H1 (cell line): Measurements from ENCODE around the gene LARP6. TPM values are rescaled to one million over a fixed set of nuclear protein-coding genes. Genes with fewer than 3 reads are reported as not detected.

Source experiments
- CTBP2 ChIP-seq: IDR thresholded peaks from 2 replicates; pipeline ENCODE4 v1.7.0; 2011; ENCODE audit warnings: borderline replicate concordance, mild to moderate bottlenecking, moderate library complexity, mixed read lengths, low read length; ENCODE audit not compliant: insufficient read depth, insufficient read length
- GTF2F1 ChIP-seq: IDR thresholded peaks from 2 replicates; pipeline ENCODE4 v1.6.1; 2012; ENCODE audit warnings: low read depth, low read length, improper control_type of control experiment, borderline replicate concordance
- SUZ12 ChIP-seq: fragments of 200-600 bp; sonication (generic); IDR thresholded peaks from 2 replicates; pipeline ENCODE4 v1.6.1; 2012; ENCODE audit warnings: mild to moderate bottlenecking, inconsistent platforms, low read length, moderate library complexity, mixed read lengths
- polyA plus RNA-seq, 7 experiments: library from polyadenylated mRNA; depleted of rRNA in 3 of 7; stranded (reverse) in 5 of 7; unstranded in 2 of 7; fragments of >200 nt in 5 of 7; fragments of 200-250 nt in 2 of 7; gene quantifications; 1 replicate in 5 of 7; 2 replicates in 1 of 7; 4 replicates in 1 of 7; pipeline versions ENCODE4 v1.2.1 to v1.2.3, GENCODE V29; 2011 to 2013; ENCODE audit warnings: missing spikeins in 2 of 7, mixed read lengths in 2 of 7
- total RNA-seq: library from RNA; stranded (reverse); fragmentation: NEBNext Ultra II Directional; extraction: Animal tissue kit (Norgen Biotek cat#: 25700); gene quantifications from 2 replicates; pipeline ENCODE4 v1.2.1, GENCODE V29; 2021
- TF ChIP-seq, protein P1 (sequence below): IDR thresholded peaks from 2 replicates; pipeline ENCODE4 v1.6.1; 2012; ENCODE audit warnings: inconsistent platforms

LARP6 gene
- total and polyA plus RNA-seq, 2 of the 8 experiments (the other 6 are each of a cell fraction or from before 2014, with no cell fraction given), result 21.0 to 24.7 TPM

DNA sequence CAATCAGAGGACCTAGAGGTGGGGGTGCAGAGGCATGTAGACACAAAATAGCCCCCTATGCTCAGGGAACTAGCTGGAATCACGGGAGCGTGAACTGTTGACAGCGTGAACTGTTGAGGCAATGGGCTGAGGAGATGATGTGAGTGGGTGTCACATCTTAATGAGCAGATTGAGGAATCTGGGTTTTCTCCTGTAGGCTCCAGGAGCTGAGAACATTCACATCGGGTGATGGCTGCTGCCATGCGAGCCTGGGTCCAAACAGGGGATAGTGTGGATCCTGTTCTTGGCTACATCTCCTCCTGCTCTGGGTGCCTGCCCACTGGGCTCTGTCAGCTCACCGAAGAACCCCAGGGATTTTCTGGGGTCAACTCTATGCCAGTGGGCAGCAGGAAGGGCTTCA lies 2.1 kb downstream of the LARP6 start (continued):
- no peak for TF ChIP-seq CTBP2
- TF ChIP-seq GTF2F1, result no peak
- TF ChIP-seq, protein P1, sequence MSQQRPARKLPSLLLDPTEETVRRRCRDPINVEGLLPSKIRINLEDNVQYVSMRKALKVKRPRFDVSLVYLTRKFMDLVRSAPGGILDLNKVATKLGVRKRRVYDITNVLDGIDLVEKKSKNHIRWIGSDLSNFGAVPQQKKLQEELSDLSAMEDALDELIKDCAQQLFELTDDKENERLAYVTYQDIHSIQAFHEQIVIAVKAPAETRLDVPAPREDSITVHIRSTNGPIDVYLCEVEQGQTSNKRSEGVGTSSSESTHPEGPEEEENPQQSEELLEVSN, result no peak
- no peak for TF ChIP-seq SUZ12
